Hepatocyte (in vitro differentiated cells): ENCODE results near the gene HIP1. TPM values are rescaled to one million over a fixed set of nuclear protein-coding genes. Genes with fewer than 3 reads are reported as not detected.

Source experiments
- DNase-seq: peaks from one replicate; pipeline ENCODE4 v3.0.0-alpha.2; 2016; ENCODE audit warnings: low spot score
- H2AFZ ChIP-seq: fragments of 200-600 bp; sonication (generic); 2 replicates; pipeline ENCODE4 v1.6.0; 2016; ENCODE audit warnings: antibody characterized with exemption, mild to moderate bottlenecking
- H3K27ac ChIP-seq: fragments of 200-600 bp; sonication (generic); 2 replicates; pipeline ENCODE4 v1.5.1; 2016; ENCODE audit warnings: mild to moderate bottlenecking
- H3K27me3 ChIP-seq: fragments of 200-600 bp; sonication (generic); 2 replicates; pipeline ENCODE4 v1.6.1; 2016
- H3K36me3 ChIP-seq: fragments of 200-600 bp; sonication (generic); replicated peaks from 2 replicates; pipeline ENCODE4 v1.5.1; 2016; ENCODE audit warnings: low read depth; ENCODE audit not compliant: insufficient read depth
- H3K4me1 ChIP-seq: fragments of 200-600 bp; sonication (generic); 2 replicates; pipeline ENCODE4 v1.5.1; 2016; ENCODE audit warnings: mild to moderate bottlenecking, moderate library complexity; ENCODE audit not compliant: insufficient read depth
- H3K4me2 ChIP-seq: fragments of 200-600 bp; sonication (generic); 2 replicates; pipeline ENCODE4 v1.6.0; 2016
- H3K4me3 ChIP-seq: fragments of 200-600 bp; sonication (generic); 2 replicates; pipeline ENCODE4 v1.5.1; 2016; ENCODE audit warnings: mild to moderate bottlenecking
- H3K79me2 ChIP-seq: fragments of 200-600 bp; sonication (generic); 2 replicates; pipeline ENCODE4 v1.6.0; 2017; ENCODE audit warnings: mild to moderate bottlenecking
- H3K9me2 ChIP-seq: fragments of 200-600 bp; sonication (generic); replicated peaks from 2 replicates; pipeline ENCODE4 v1.6.0; 2017; ENCODE audit warnings: mild to moderate bottlenecking; ENCODE audit not compliant: insufficient read depth
- H3K9me3 ChIP-seq: fragments of 200-600 bp; sonication (generic); 2 replicates; pipeline ENCODE4 v1.5.1; 2016; ENCODE audit warnings: low read depth, mild to moderate bottlenecking
- H4K20me1 ChIP-seq: fragments of 200-600 bp; sonication (generic); 2 replicates; pipeline ENCODE4 v1.6.0; 2016; ENCODE audit warnings: mild to moderate bottlenecking; ENCODE audit not compliant: insufficient read depth, poor library complexity, severe bottlenecking
- CTCF ChIP-seq: fragments of 200-600 bp; sonication (generic); IDR thresholded peaks from 2 replicates; pipeline ENCODE4 v1.5.1; 2016; ENCODE audit warnings: antibody characterized with exemption, mild to moderate bottlenecking; ENCODE audit not compliant: poor library complexity
- EZH2 ChIP-seq: fragments of 200-600 bp; sonication (generic); IDR thresholded peaks from 2 replicates; pipeline ENCODE4 v1.6.1; 2016; ENCODE audit warnings: antibody characterized with exemption, mild to moderate bottlenecking, borderline replicate concordance
- EZH2phosphoT487 ChIP-seq: fragments of 200-600 bp; sonication (generic); IDR thresholded peaks from one replicate; pipeline ENCODE4 v1.6.1; 2018; ENCODE audit warnings: antibody characterized with exemption, mild to moderate bottlenecking, low read depth, moderate library complexity; ENCODE audit not compliant: unreplicated experiment, severe bottlenecking
- WGBS: methylation state at CpG from one replicate; pipeline ENCODE4 v1.1.6; 2016; ENCODE audit warnings: low lambda C conversion rate; ENCODE audit errors: missing lambda C conversion rate; 5-methylcytosine and 5-hydroxymethylcytosine counted together
- polyA plus RNA-seq: library from polyadenylated mRNA; unstranded; fragments of >200 nt; fragmentation: Nextera tagmentation; extraction: Ambion mirVana; gene quantifications from 2 replicates; pipeline ENCODE4 v1.2.1, GENCODE V29; 2016
- total RNA-seq: library from RNA; depleted of rRNA; stranded (reverse); fragments of >200 nt; gene quantifications from 2 replicates; pipeline ENCODE4 v1.2.3, GENCODE V29; 2014

Gene HIP1
- total and polyA plus RNA-seq, 2 experiments from 2014 or later: 8.3 to 14.5 TPM

- H3K79me2 ChIP-seq: no peaks in the 10 kb centered on the region
- no peak for TF ChIP-seq CTCF
- TF ChIP-seq EZH2: no peak
- no peak for TF ChIP-seq EZH2phosphoT487
- no peaks in the 10 kb centered on the region for H3K4me1 ChIP-seq
- H3K4me3 ChIP-seq: no peak overlapping the region
- H4K20me1 ChIP-seq: no peaks in the 10 kb centered on the region
- no peaks in the 10 kb centered on the region for H3K36me3 ChIP-seq
- no peaks in the 10 kb centered on the region for H3K27me3 ChIP-seq
- no peak overlapping the region for H2AFZ ChIP-seq
- 73% methylated on average over 9 of the region's 9 CpGs for WGBS
- no peaks in the 10 kb centered on the region for H3K9me2 ChIP-seq
- H3K4me2 ChIP-seq: no peak overlapping the region
- H3K9me3 ChIP-seq: no peaks in the 10 kb centered on the region
- no peak for DNase-seq
- no peak overlapping the region for H3K27ac ChIP-seq
Measured at GRCh38 chr7:75631711-75632110, 107.0 kb downstream of the HIP1 start.

GRCh38 chr7:75630549-75630948, 108.2 kb downstream of the HIP1 start:
- Histone ChIP-seq H3K36me3 (no peaks in the 10 kb centered on the region), H3K9me2 (no peaks in the 10 kb centered on the region), H3K4me3 (no peak overlapping the region), H3K4me1 (no peaks in the 10 kb centered on the region), H3K27me3 (no peaks in the 10 kb centered on the region), H4K20me1 (no peaks in the 10 kb centered on the region), H3K79me2 (no peaks in the 10 kb centered on the region), H3K9me3 (no peaks in the 10 kb centered on the region), H2AFZ (no peak overlapping the region), H3K4me2 (no peak overlapping the region), H3K27ac (no peak overlapping the region)
- no peak for DNase-seq
- TF ChIP-seq EZH2 (no peak), EZH2phosphoT487 (no peak), CTCF (no peak)
- 92% methylated on average over 3 of the region's 3 CpGs for WGBS

GRCh38 chr7:75629044-75629443, 109.7 kb downstream of the HIP1 start:
- TF ChIP-seq EZH2 (no peak), CTCF (no peak)

GRCh38 chr7:75628055-75628454, 110.7 kb downstream of the HIP1 start:
- H3K4me1 ChIP-seq: no peaks in the 10 kb centered on the region
- DNase-seq: no peak
- H3K9me2 ChIP-seq: no peaks in the 10 kb centered on the region
- H4K20me1 ChIP-seq: no peaks in the 10 kb centered on the region
- H3K27ac ChIP-seq: no peak overlapping the region
- no peaks in the 10 kb centered on the region for H3K27me3 ChIP-seq
- TF ChIP-seq EZH2: no peak
- no peak for TF ChIP-seq CTCF
- no peak for TF ChIP-seq EZH2phosphoT487
- H3K9me3 ChIP-seq: no peaks in the 10 kb centered on the region
- H3K4me3 ChIP-seq: no peak overlapping the region
- H3K79me2 ChIP-seq: no peaks in the 10 kb centered on the region
- no peaks in the 10 kb centered on the region for H3K36me3 ChIP-seq
- no peak overlapping the region for H3K4me2 ChIP-seq
- no peak overlapping the region for H2AFZ ChIP-seq

More at GRCh38 chr7:75629044-75629443, 109.7 kb downstream of the HIP1 start:
- no peak overlapping the region for H2AFZ ChIP-seq
- H3K9me2 ChIP-seq: no peaks in the 10 kb centered on the region
- H3K4me1 ChIP-seq: no peaks in the 10 kb centered on the region
- no peak overlapping the region for H3K4me3 ChIP-seq
- 97% methylated on average over 8 of the region's 8 CpGs for WGBS
- H4K20me1 ChIP-seq: no peaks in the 10 kb centered on the region
- no peak overlapping the region for H3K27ac ChIP-seq
- no peaks in the 10 kb centered on the region for H3K36me3 ChIP-seq
- no peaks in the 10 kb centered on the region for H3K9me3 ChIP-seq
- H3K4me2 ChIP-seq: no peak overlapping the region
- no peak for DNase-seq
- no peaks in the 10 kb centered on the region for H3K27me3 ChIP-seq
- H3K79me2 ChIP-seq: no peaks in the 10 kb centered on the region
